PC-3 (cell line): Measurements from ENCODE around the gene PTBP1. TPM values are rescaled to one million over a fixed set of nuclear protein-coding genes. Genes with fewer than 3 reads are reported as not detected.
"Not testable (repeated sequence)": the region's sequence is repeated elsewhere in the genome, so short reads cannot be mapped to it uniquely, and the experiment has no call there.

ENCODE experiments used
- ATAC-seq: fragments of 200-7000 bp; cut with Tn5 transposase; 2 replicates; pipeline ENCODE4 v1.9.1; 2020; ENCODE audit warnings: mild to moderate bottlenecking, moderate library complexity
- BruUV-seq: library from RNA; stranded (reverse); fragments of 400-500 nt; replicated peaks from 2 replicates; lab custom pipeline; 2021; lab: Mats Ljungman, UMichigan
- CTCF ChIA-PET: fragments of 300-600 bp; sonication (Branson Sonifier 250); formaldehyde crosslinking; loops from one replicate; lab custom pipeline; 2022; ENCODE audit warnings: antibody characterized with exemption; lab: Charles Lee
- POLR2A ChIA-PET: fragments of 300-600 bp; sonication (Branson Sonifier 250); formaldehyde crosslinking; loops from one replicate; lab custom pipeline; 2022; ENCODE audit warnings: antibody characterized with exemption; ENCODE audit not compliant: unreplicated experiment; lab: Charles Lee
- DNase-seq: peaks from one replicate; pipeline ENCODE4 v3.0.0-alpha.2; 2015
- H2AFZ ChIP-seq: fragments of 300-600 bp; sonication (generic); 2 replicates; pipeline ENCODE4 v1.6.0; 2016; ENCODE audit warnings: antibody characterized with exemption, low read length
- H3F3A ChIP-seq: fragments of 300-600 bp; sonication (generic); one replicate; pipeline ENCODE4 v1.6.0; 2017; ENCODE audit warnings: antibody characterized with exemption, low read length, control low read depth, mild to moderate bottlenecking; ENCODE audit not compliant: unreplicated experiment
- H3K27ac ChIP-seq: fragments of 300-600 bp; sonication (generic); 2 replicates; pipeline ENCODE4 v1.5.1; 2016; ENCODE audit warnings: mild to moderate bottlenecking, low read length
- H3K27me3 ChIP-seq: fragments of 300-600 bp; sonication (generic); 2 replicates; pipeline ENCODE4 v1.6.1; 2016; ENCODE audit warnings: low read length, mixed read lengths
- H3K36me3 ChIP-seq: fragments of 300-600 bp; sonication (generic); 2 replicates; pipeline ENCODE4 v1.6.1; 2016; ENCODE audit warnings: low read depth, mixed run types, low read length, mixed read lengths
- H3K4me1 ChIP-seq: fragments of 300-600 bp; sonication (generic); 2 replicates; pipeline ENCODE4 v1.5.1; 2016; ENCODE audit warnings: low read length; ENCODE audit not compliant: insufficient read depth
- H3K4me2 ChIP-seq: fragments of 300-600 bp; sonication (generic); 2 replicates; pipeline ENCODE4 v1.6.0; 2016; ENCODE audit warnings: low read length
- H3K4me3 ChIP-seq: fragments of 300-600 bp; sonication (generic); 2 replicates; pipeline ENCODE4 v1.5.1; 2016; ENCODE audit warnings: mild to moderate bottlenecking, low read length, mixed read lengths
- H3K79me2 ChIP-seq: fragments of 300-600 bp; sonication (generic); 2 replicates; pipeline ENCODE4 v1.6.1; 2017; ENCODE audit warnings: low read length, mixed read lengths
- H3K9ac ChIP-seq: fragments of 300-600 bp; sonication (generic); 2 replicates; pipeline ENCODE4 v1.6.0; 2016; ENCODE audit warnings: mild to moderate bottlenecking, low read length
- H3K9me2 ChIP-seq: fragments of 300-600 bp; sonication (generic); replicated peaks from 2 replicates; pipeline ENCODE4 v1.6.1; 2016; ENCODE audit warnings: mixed run types, low read length, mixed read lengths
- H3K9me3 ChIP-seq: fragments of 300-600 bp; sonication (generic); 2 replicates; pipeline ENCODE4 v1.6.1; 2016; ENCODE audit warnings: low read length, mixed read lengths
- H4K20me1 ChIP-seq: fragments of 300-600 bp; sonication (generic); 2 replicates; pipeline ENCODE4 v1.6.1; 2016; ENCODE audit warnings: low read length, mixed read lengths
- CTCF ChIP-seq: fragments of 300-600 bp; sonication (generic); conservative IDR thresholded peaks from 2 replicates; pipeline ENCODE4 v1.5.1; 2017; ENCODE audit warnings: antibody characterized with exemption, low read depth, mild to moderate bottlenecking, low read length
- EZH2 ChIP-seq: fragments of 300-600 bp; sonication (generic); IDR thresholded peaks from one replicate; pipeline ENCODE4 v1.6.1; 2017; ENCODE audit warnings: antibody characterized with exemption, mild to moderate bottlenecking, low read length; ENCODE audit not compliant: unreplicated experiment
- EZH2phosphoT487 ChIP-seq: fragments of 300-600 bp; sonication (generic); IDR thresholded peaks from 2 replicates; pipeline ENCODE4 v1.6.1; 2018; ENCODE audit warnings: mild to moderate bottlenecking, antibody characterized with exemption, low read length, borderline replicate concordance
- intact Hi-C: fragments of 100-400 bp; cut with micrococcal nuclease; formaldehyde crosslinking; loops from 2 replicates; pipeline ENCODE4 v1.9.0; 2023
- total RNA-seq: library from RNA; depleted of rRNA; stranded (reverse); fragments of >200 nt; gene quantifications from 2 replicates; pipeline ENCODE4 v1.2.3, GENCODE V29; 2014

The PTBP1 gene
- total RNA-seq, 1 experiment from 2014 or later = 412 TPM

DNA sequence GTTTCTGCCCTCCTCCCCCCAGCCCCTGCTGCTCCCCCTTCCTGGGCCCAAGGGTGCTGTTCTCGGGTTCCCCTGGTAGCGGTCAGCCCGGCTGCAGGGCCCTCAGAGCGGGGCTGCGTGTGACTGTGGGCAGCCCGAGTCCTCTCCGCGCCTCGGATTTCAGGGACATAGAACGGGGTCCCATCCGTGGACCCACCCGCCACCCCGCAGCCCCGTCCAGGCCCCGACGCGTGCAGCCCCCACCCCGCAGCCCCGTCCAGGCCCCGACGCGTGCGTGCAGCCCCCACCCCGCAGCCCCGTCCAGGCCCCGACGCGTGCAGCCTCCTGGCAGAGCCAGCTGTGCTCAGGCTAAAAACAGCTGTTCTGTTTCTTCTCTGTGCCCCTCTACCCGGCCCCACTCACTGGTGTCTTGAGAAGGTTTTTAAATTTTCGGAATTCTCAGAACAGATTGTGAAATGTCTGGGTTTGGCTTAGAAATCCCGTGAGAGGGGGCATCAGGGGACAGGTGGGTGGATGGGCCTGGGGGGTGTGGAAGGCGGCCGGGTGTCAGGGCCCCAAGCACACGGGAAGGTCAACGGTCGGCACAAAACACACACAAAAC, 38.1 kb downstream of the PTBP1 start:
- POLR2A ChIA-PET = no interaction called here
- Histone ChIP-seq H3F3A (no peaks in the 10 kb centered on the region), H3K27ac (no peak overlapping the region), H3K79me2 (no peaks in the 10 kb centered on the region), H4K20me1 (no peaks in the 10 kb centered on the region), H3K9me2 (no peaks in the 10 kb centered on the region), H2AFZ (no peak overlapping the region), H3K9me3 (no peaks in the 10 kb centered on the region), H3K4me1 (no peaks in the 10 kb centered on the region), H3K27me3 (no peaks in the 10 kb centered on the region), H3K4me3 (no peak overlapping the region), H3K9ac (no peak overlapping the region), H3K4me2 (no peak overlapping the region), H3K36me3 (no peaks in the 10 kb centered on the region)
- no peak for TF ChIP-seq EZH2
- TF ChIP-seq EZH2phosphoT487 = no peak
- no peak for TF ChIP-seq CTCF
- intact Hi-C loops = no loop called here
- no peak for DNase-seq
- ATAC-seq = no peak
- CTCF ChIA-PET = no interaction called here
- no TSS peak for BruUV-seq

- Histone ChIP-seq H3K4me3 (no peak within 1 kb of the TSS), H3F3A (no peaks in the 10 kb centered on the region), H3K27me3 (peaks cover 9% of the 10 kb centered on the region), H3K36me3 (no peaks in the 10 kb centered on the region), H3K4me2 (no peak within 1 kb of the TSS), H3K4me1 (peaks cover 4% of the 10 kb centered on the region; the same call in 1 of the 2 replicates), H2AFZ (no peak within 1 kb of the TSS), H3K9me3 (no peaks in the 10 kb centered on the region), H3K79me2 (no peaks in the 10 kb centered on the region), H3K27ac (no peak within 1 kb of the TSS), H4K20me1 (no peaks in the 10 kb centered on the region), H3K9me2 (no peaks in the 10 kb centered on the region), H3K9ac (no peak within 1 kb of the TSS)
- CTCF ChIA-PET = no interaction called here
- ATAC-seq (no peak), DNase-seq (no peak)
- no TSS peak for BruUV-seq
- TF ChIP-seq EZH2 = no peak
- no peak for TF ChIP-seq EZH2phosphoT487
- intact Hi-C loops = no loop called here
- POLR2A ChIA-PET = no interaction called here
These were observed 43.4 kb downstream of the PTBP1 start, which contains the start of gene PRTN3 for GRCh38 chr19:840519-841206. TSS of gene PRTN3 (plus strand) at chr19:840999. CDS start at chr19:841009, 10 bp downstream.

- H2AFZ ChIP-seq, H3K36me3 ChIP-seq, H3K79me2 ChIP-seq, ATAC-seq, POLR2A ChIA-PET, H3K4me3 ChIP-seq, H3F3A ChIP-seq, H4K20me1 ChIP-seq, H3K27ac ChIP-seq, BruUV-seq, CTCF ChIA-PET, H3K9ac ChIP-seq, H3K9me2 ChIP-seq, H3K9me3 ChIP-seq, DNase-seq, H3K4me1 ChIP-seq, intact Hi-C loops: not testable (repeated sequence)
- Histone ChIP-seq H3K4me2 (peak overlapping the region; percentile 84), H3K27me3 (peaks cover 16% of the 10 kb centered on the region)
These were observed 45.5 kb downstream of the PTBP1 start for GRCh38 chr19:842802-843179.
